ENCODE data around the gene CDH2.

Gene CDH2

DNA sequence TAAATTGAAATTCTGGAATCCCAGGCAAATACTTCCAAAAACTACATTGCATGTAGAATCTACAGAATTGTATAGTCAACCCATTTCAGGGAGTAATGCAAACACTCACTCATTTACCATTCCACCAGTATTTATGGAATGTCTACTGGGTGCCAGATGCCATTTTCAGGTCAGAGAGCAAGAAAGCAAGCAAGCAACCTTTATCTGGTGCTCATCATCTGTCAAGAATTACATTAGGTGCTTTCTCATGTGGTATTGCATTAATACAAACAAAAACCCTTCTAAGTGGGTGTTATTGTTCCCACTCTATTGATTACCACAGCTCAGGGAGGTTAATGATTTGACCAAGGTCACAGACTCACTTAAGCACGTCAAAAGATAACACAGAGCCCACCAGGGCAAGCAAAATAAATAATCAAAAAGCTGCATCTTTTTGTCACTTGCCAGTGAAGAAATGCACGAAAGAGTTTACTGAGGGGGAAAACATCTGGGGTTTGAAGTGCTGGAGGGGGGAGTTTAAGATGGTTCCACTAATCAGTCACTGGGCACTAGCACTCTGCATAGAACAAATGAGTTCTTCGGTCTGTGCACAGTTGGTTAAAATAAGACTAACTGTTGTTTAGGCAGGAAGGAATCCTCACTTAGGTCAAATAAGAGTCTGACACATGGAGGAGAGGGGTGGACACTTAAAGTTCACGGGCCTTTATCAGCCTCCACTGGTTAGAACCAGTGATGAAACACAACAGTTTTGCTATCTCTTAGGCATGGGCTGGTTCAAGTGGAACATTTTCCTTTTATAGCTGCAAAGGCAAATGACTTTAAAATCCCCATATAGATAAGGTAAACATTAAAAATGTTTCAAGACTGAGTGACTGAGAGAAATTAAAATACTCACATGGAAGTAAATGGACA is 208.8 kb downstream of the CDH2 start:
- Mint-ChIP-seq H3K27ac (no peak overlapping the region), H3K36me3 (ENCODE audit: low read depth) (no peaks in the 10 kb centered on the region), H3K27me3 (ENCODE audit: low read depth) (no peaks in the 10 kb centered on the region), H3K4me1 (ENCODE audit: low read depth) (no peaks in the 10 kb centered on the region), H3K4me3 (no peak overlapping the region), H3K9me3 (peaks cover 15% of the 10 kb centered on the region)

DNA sequence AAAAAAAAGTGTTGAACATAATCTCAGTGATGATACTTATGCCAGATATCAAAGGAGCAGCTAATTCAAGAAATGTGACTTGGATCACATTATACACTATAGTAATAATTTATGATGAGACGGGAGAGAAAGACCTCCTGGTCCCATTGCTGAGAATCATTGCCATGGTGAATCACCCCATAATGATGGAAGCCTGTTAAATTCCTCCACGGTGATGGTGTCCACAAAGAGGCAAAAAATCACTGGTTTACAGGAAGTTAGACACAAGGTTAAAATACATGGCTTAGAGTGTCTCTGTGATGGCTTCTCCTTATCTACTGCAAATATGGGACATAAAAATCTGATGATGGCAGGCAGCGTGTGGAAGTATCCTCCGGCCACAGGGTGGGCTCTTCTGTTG is 210.0 kb downstream of the CDH2 start:
- Mint-ChIP-seq H3K4me3 (no peak overlapping the region), H3K27me3 (ENCODE audit: low read depth) (no peaks in the 10 kb centered on the region), H3K9me3 (peaks cover 11% of the 10 kb centered on the region), H3K36me3 (ENCODE audit: low read depth) (no peaks in the 10 kb centered on the region), H3K27ac (no peak overlapping the region), H3K4me1 (ENCODE audit: low read depth) (no peaks in the 10 kb centered on the region)

DNA sequence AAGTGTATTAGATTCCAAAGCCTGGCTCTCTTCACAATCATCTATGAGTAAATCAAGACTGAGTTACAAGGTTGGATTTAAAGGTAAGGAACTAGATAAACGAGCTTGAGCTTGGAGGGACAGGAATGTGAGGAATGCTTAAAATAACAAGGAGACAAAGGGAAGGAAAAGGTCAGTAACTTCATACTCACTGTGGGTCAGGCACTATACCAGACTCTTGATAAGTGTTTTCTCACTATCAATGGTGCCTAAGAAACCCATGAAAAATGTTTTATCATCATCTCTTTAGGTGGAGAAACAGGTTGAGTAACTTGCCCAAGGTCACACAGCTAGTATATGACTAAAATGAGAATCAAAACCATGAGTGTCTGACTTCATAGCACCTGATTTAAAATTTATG is 212.1 kb downstream of the CDH2 start:
- peaks cover 11% of the 10 kb centered on the region for H3K9me3 Mint-ChIP-seq
- H3K27me3 Mint-ChIP-seq (ENCODE audit: low read depth): no peaks in the 10 kb centered on the region
- H3K36me3 Mint-ChIP-seq (ENCODE audit: low read depth): no peaks in the 10 kb centered on the region
- no peaks in the 10 kb centered on the region for H3K4me1 Mint-ChIP-seq (ENCODE audit: low read depth)
- H3K4me3 Mint-ChIP-seq: no peak overlapping the region
- no peak overlapping the region for H3K27ac Mint-ChIP-seq

- no peak overlapping the region for H3K27ac Mint-ChIP-seq
- no peaks in the 10 kb centered on the region for H3K36me3 Mint-ChIP-seq (ENCODE audit: low read depth)
- H3K4me3 Mint-ChIP-seq: no peak overlapping the region
- H3K27me3 Mint-ChIP-seq (ENCODE audit: low read depth): no peaks in the 10 kb centered on the region
- H3K9me3 Mint-ChIP-seq: peaks cover 6% of the 10 kb centered on the region
- H3K4me1 Mint-ChIP-seq (ENCODE audit: low read depth): no peaks in the 10 kb centered on the region
Measured at GRCh38 chr18:27959101-27959500, 217.8 kb downstream of the CDH2 start.

- no peak overlapping the region for H3K4me3 Mint-ChIP-seq
- H3K9me3 Mint-ChIP-seq: no peaks in the 10 kb centered on the region
- no peaks in the 10 kb centered on the region for H3K36me3 Mint-ChIP-seq (ENCODE audit: low read depth)
- no peak overlapping the region for H3K27ac Mint-ChIP-seq
- no peaks in the 10 kb centered on the region for H3K4me1 Mint-ChIP-seq (ENCODE audit: low read depth)
- no peaks in the 10 kb centered on the region for H3K27me3 Mint-ChIP-seq (ENCODE audit: low read depth)
Measured at GRCh38 chr18:27956001-27956640, 220.8 kb downstream of the CDH2 start.

DNA sequence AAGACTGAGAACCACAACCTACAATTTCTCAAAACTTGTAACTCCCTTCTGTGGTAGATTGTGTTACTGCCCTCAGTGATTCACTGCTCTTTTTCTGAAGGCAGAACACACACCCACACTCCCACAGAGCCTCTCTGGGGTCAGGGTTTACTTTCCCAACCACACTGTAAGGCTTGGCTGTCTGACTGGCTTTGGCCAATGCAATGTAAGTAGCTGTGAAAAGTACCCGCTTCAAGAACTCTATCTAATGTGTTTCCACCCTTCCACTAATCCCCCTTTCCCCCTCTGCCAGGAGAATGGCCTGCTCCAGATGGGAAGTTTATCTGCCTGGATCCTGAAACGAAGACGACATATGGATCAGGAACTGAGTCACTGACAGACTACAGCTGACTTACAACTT is 222.7 kb downstream of the CDH2 start:
- H3K4me3 Mint-ChIP-seq: no peak overlapping the region
- H3K27ac Mint-ChIP-seq: no peak overlapping the region
- H3K27me3 Mint-ChIP-seq (ENCODE audit: low read depth): no peaks in the 10 kb centered on the region
- H3K4me1 Mint-ChIP-seq (ENCODE audit: low read depth): no peaks in the 10 kb centered on the region
- no peaks in the 10 kb centered on the region for H3K9me3 Mint-ChIP-seq
- H3K36me3 Mint-ChIP-seq (ENCODE audit: low read depth): no peaks in the 10 kb centered on the region

DNA sequence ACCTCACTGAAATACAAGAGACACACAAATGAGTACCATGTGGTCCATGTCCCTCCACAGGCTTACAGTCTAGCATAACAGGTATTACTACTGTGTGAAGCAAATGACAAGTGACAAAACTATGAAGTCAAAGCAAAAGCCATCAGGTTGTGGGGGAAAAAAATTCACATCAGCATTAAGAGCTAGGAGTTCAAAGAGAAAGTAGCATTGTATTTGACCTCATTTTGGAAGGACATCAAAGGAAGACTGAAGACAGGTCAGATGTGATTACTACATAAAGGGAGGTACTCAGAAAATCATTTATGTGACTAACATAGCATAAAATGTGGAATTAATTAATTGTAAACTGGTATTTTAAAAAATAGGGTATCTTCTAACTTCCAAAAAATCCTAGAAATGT is 224.2 kb downstream of the CDH2 start:
- no peak overlapping the region for H3K4me3 Mint-ChIP-seq
- no peaks in the 10 kb centered on the region for H3K36me3 Mint-ChIP-seq (ENCODE audit: low read depth)
- H3K27me3 Mint-ChIP-seq (ENCODE audit: low read depth): no peaks in the 10 kb centered on the region
- H3K4me1 Mint-ChIP-seq (ENCODE audit: low read depth): no peaks in the 10 kb centered on the region
- no peak overlapping the region for H3K27ac Mint-ChIP-seq
- no peaks in the 10 kb centered on the region for H3K9me3 Mint-ChIP-seq

DNA sequence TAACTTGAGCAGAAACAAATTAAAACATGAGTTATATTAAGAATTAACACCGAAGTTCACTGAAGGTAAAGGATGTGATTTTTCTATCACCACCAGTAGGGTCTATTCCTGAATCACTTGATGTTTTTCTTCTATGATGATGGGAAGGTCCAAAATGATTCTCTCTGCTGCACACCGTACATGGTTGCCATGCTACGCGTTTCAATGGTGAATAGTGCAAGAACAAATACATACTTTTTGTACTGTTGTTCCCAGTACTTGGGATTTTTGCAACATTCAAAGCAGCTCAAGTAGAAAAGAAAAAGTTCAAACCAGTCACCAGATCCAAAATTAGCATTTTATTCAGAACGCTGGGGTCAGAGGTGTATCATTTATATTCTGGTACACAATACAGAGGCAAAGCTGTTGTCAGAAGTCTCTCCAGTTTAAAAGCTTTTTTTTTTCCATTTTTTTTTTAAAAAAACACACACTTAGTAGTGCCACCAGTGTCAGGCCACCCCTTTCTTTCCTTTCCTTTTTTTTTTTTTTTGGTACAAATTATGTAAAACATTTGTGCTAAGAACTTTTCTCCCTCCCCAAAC is 226.2 kb downstream of the CDH2 start:
- Mint-ChIP-seq H3K4me3 (no peak overlapping the region), H3K4me1 (ENCODE audit: low read depth) (no peaks in the 10 kb centered on the region), H3K27me3 (ENCODE audit: low read depth) (no peaks in the 10 kb centered on the region), H3K27ac (no peak overlapping the region), H3K9me3 (no peaks in the 10 kb centered on the region), H3K36me3 (ENCODE audit: low read depth) (no peaks in the 10 kb centered on the region)

DNA sequence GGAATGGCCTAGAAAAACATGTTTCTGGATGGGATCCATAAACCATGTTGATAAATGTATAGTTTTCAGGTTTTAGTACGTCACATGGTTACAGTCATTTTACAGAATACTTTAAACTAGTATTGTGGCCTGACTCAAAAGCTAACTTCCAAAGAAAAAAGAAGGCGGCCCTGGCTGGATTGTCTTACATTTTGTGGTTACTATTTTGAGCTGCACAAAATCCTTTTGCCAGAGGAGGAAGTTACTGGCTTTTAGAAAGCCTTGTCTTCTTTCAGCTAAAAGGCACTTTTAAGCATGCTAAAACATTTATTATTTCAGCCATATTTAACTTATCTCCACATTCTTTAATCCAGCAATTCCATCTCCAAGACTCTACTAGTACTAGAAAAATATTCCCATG is 227.9 kb downstream of the CDH2 start:
- no peaks in the 10 kb centered on the region for H3K36me3 Mint-ChIP-seq (ENCODE audit: low read depth)
- peaks cover 4% of the 10 kb centered on the region for H3K9me3 Mint-ChIP-seq
- no peak overlapping the region for H3K27ac Mint-ChIP-seq
- H3K4me1 Mint-ChIP-seq (ENCODE audit: low read depth): no peaks in the 10 kb centered on the region
- no peak overlapping the region for H3K4me3 Mint-ChIP-seq
- H3K27me3 Mint-ChIP-seq (ENCODE audit: low read depth): no peaks in the 10 kb centered on the region

- Mint-ChIP-seq H3K4me3 (no peak overlapping the region), H3K27me3 (ENCODE audit: low read depth) (no peaks in the 10 kb centered on the region), H3K27ac (no peak overlapping the region), H3K36me3 (ENCODE audit: low read depth) (no peaks in the 10 kb centered on the region), H3K4me1 (ENCODE audit: low read depth) (no peaks in the 10 kb centered on the region), H3K9me3 (peaks cover 4% of the 10 kb centered on the region)
Measured at GRCh38 chr18:27942706-27943105, 234.2 kb downstream of the CDH2 start.

GRCh38 chr18:27931535-27931934 is 245.4 kb downstream of the CDH2 start:
- H3K27me3 Mint-ChIP-seq (ENCODE audit: low read depth): no peaks in the 10 kb centered on the region
- H3K9me3 Mint-ChIP-seq: peaks cover 10% of the 10 kb centered on the region
- no peak overlapping the region for H3K4me3 Mint-ChIP-seq
- no peaks in the 10 kb centered on the region for H3K36me3 Mint-ChIP-seq (ENCODE audit: low read depth)
- H3K4me1 Mint-ChIP-seq (ENCODE audit: low read depth): no peaks in the 10 kb centered on the region
- H3K27ac Mint-ChIP-seq: no peak overlapping the region

DNA sequence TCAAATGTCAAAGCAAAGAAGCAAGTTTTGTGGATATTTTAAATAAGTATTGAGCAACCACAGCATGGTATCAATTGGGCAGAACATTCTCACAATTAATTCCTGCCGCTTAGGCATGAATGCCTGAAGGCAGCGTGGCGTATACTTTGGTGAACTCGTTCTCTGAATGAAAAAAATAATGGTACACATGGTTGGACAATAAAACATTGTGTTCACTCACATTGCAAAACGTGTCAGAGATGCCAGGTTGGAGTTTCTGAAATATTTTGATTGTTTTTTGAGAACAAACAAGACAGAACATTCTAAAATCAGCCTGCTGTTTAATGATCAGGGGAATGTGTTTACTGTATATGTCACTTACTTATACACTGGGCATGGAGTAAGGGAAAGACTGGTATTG is 254.2 kb downstream of the CDH2 start:
- H3K4me3 Mint-ChIP-seq: no peak overlapping the region
- H3K27me3 Mint-ChIP-seq (ENCODE audit: low read depth): no peaks in the 10 kb centered on the region
- no peaks in the 10 kb centered on the region for H3K4me1 Mint-ChIP-seq (ENCODE audit: low read depth)
- H3K9me3 Mint-ChIP-seq: peaks cover 12% of the 10 kb centered on the region
- H3K27ac Mint-ChIP-seq: no peak overlapping the region
- no peaks in the 10 kb centered on the region for H3K36me3 Mint-ChIP-seq (ENCODE audit: low read depth)

DNA sequence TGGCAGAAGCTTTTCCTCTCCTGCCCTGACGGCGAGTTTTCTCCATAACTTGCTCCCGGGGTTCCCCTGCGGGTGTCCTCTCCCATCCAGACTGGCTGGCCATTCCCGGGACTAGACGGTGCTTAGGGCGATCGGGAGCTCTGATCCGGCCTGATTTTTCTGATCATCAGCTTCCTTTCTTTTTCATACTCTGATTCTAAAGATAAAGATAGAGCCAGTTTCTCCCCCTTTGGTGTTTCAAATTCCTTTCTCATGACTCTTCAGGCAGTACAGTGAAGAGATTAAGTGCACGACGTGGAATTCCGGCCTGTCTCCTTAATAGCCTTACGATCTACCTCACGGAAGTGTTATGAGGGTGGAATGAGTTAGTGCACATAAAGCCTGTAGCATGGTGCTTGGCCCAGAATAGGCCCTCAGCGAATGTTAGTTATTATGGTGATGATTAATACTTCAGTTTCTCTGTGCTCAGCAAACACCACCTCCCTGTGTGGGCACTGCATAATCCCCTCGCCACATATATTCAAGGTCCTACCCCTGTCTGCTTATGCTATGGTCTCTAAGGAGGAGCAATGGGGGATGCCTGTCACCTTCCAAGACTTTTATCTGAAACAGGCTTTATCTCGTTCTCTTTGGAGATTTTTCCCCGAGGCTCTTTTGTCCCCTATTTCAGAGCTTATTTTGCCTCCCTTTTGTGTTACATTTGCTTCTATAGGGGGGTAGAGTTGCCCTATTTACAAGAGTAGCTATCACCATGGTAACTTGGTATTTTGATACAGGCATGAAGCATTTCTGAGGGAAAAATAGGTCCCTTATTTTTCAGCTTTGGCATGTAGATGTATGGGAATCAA is 254.8 kb downstream of the CDH2 start:
- Mint-ChIP-seq H3K4me1 (ENCODE audit: low read depth) (no peaks in the 10 kb centered on the region), H3K27me3 (ENCODE audit: low read depth) (no peaks in the 10 kb centered on the region), H3K27ac (no peak overlapping the region), H3K4me3 (no peak overlapping the region), H3K9me3 (peaks cover 12% of the 10 kb centered on the region), H3K36me3 (ENCODE audit: low read depth) (no peaks in the 10 kb centered on the region)

- no peaks in the 10 kb centered on the region for H3K27me3 Mint-ChIP-seq (ENCODE audit: low read depth)
- peaks cover 12% of the 10 kb centered on the region for H3K9me3 Mint-ChIP-seq
- H3K36me3 Mint-ChIP-seq (ENCODE audit: low read depth): no peaks in the 10 kb centered on the region
- H3K4me3 Mint-ChIP-seq: no peak overlapping the region
- no peaks in the 10 kb centered on the region for H3K4me1 Mint-ChIP-seq (ENCODE audit: low read depth)
- H3K27ac Mint-ChIP-seq: no peak overlapping the region
Measured at GRCh38 chr18:27921392-27921791, 255.5 kb downstream of the CDH2 start.
